IPS-20b (cell line): ENCODE data around the gene RAF1.

Source experiments
- H3K27ac ChIP-seq: one replicate; pipeline ENCODE4 v1.5.1; 2013; ENCODE audit warnings: low read length
- H3K27me3 ChIP-seq: 2 replicates; pipeline ENCODE4 v1.6.1; 2013; ENCODE audit warnings: mild to moderate bottlenecking, low read length, inconsistent platforms; ENCODE audit not compliant: insufficient read depth
- H3K36me3 ChIP-seq: 2 replicates; pipeline ENCODE4 v1.6.1; 2013; ENCODE audit warnings: low read depth, mild to moderate bottlenecking, inconsistent platforms, low read length, moderate library complexity; ENCODE audit not compliant: insufficient read depth
- H3K4me1 ChIP-seq: 2 replicates; pipeline ENCODE4 v1.6.1; 2013; ENCODE audit warnings: mild to moderate bottlenecking, control low read depth, inconsistent platforms, low read length, moderate library complexity; ENCODE audit not compliant: insufficient read depth
- H3K4me3 ChIP-seq: 2 replicates; pipeline ENCODE4 v1.5.1; 2013; ENCODE audit warnings: mild to moderate bottlenecking, low read length, inconsistent platforms
- H3K9ac ChIP-seq: 2 replicates; pipeline ENCODE4 v1.6.1; 2013; ENCODE audit warnings: low read depth, mild to moderate bottlenecking, inconsistent platforms, low read length, moderate library complexity
- H3K9me3 ChIP-seq: 2 replicates; pipeline ENCODE4 v1.6.1; 2013; ENCODE audit warnings: mild to moderate bottlenecking, low read depth, low read length, inconsistent platforms; ENCODE audit not compliant: insufficient read depth

Gene RAF1

DNA sequence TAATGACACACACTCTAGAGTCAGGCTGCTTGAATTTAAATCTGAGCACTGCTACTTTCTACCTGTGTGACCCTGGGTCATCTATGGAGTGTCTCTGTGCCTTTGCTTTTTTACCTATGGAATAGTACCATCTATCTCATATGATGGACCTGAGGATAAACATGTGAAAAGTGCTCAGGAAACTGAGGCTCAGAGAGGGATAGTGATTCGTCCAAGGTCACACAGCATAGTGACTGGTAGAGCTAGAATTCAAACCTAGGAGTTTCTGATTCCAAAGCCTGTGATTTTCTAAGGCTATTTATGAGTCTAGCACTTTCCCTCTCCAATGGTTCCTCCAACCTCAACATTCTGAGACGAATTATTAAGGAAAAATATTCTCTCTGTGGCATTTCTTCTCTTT, 32.0 kb upstream of the RAF1 start:
- Histone ChIP-seq H3K36me3 (no peaks in the 10 kb centered on the region), H3K27ac (no peak overlapping the region), H3K27me3 (no peaks in the 10 kb centered on the region), H3K9me3 (no peaks in the 10 kb centered on the region), H3K4me1 (no peaks in the 10 kb centered on the region), H3K4me3 (no peak overlapping the region), H3K9ac (no peak overlapping the region)

GRCh38 chr3:12695112-12695511, 31.2 kb upstream of the RAF1 start:
- no peak overlapping the region for H3K27ac ChIP-seq

DNA sequence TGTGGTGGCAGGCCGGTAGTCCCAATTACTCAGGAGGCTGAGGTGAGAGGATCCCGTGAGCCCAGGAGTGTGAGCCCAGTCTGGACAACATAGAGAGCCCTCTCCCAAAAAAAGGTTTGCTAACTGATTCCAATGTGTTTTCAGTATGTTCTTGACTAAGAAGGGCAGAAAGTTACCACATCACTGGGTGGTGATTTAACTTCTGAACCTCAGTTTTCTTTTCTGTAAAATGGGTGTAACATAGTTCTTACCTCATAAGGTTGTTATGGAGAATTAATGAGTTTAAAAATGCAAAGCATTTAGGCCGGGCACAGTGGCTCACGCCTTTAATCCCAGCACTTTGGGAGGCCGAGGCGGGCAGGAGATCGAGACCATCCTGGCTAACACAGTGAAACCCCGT, 28.5 kb upstream of the RAF1 start:
- Histone ChIP-seq H3K27ac (no peak overlapping the region), H3K4me3 (no peak overlapping the region), H3K9ac (no peak overlapping the region), H3K36me3 (no peaks in the 10 kb centered on the region), H3K27me3 (no peaks in the 10 kb centered on the region), H3K4me1 (no peaks in the 10 kb centered on the region), H3K9me3 (no peaks in the 10 kb centered on the region)

More at GRCh38 chr3:12695112-12695511, 31.2 kb upstream of the RAF1 start:
- H3K9me3 ChIP-seq, result no peaks in the 10 kb centered on the region
- H3K4me1 ChIP-seq, result no peaks in the 10 kb centered on the region
- no peak overlapping the region for H3K4me3 ChIP-seq
- H3K27me3 ChIP-seq, result no peaks in the 10 kb centered on the region
- H3K36me3 ChIP-seq, result no peaks in the 10 kb centered on the region
- no peak overlapping the region for H3K9ac ChIP-seq

DNA sequence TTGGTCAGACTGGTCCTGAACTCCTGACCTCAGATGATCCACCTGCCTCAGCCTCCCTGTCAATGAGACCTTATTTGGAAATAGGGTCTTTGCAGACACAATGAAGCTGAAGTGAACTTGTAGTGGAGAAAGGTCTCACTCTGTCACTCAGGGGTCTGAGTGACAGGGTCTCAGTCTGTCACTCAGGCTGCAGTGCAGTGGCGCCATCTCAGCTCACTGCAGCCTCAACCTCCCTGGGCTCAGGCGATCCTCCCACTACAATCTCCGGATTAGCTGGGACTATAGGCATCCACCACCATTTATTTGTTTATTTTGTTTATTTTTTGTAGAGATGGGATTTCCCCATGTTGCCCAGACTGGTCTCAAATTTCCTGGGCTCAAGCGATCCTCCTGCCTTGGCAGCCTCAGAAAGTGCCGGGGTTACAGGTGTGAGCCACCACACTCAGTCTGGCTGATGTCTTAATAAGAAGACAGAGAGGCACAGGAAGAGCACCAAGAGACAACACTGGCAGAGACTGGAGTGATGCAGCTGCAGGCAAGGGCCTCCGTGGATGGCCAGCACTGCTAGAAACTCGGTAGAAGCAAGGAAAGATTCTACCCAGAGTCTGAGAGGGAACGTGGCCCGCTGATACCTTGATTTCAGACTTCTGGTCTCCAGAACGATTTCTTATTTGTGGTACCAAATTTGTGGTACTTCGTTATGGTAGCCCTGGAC, 26.2 kb upstream of the RAF1 start:
- no peak overlapping the region for H3K9ac ChIP-seq
- H3K27me3 ChIP-seq, result no peaks in the 10 kb centered on the region
- H3K4me1 ChIP-seq, result no peaks in the 10 kb centered on the region
- no peak overlapping the region for H3K27ac ChIP-seq
- H3K36me3 ChIP-seq, result no peaks in the 10 kb centered on the region
- no peak overlapping the region for H3K4me3 ChIP-seq
- no peaks in the 10 kb centered on the region for H3K9me3 ChIP-seq

DNA sequence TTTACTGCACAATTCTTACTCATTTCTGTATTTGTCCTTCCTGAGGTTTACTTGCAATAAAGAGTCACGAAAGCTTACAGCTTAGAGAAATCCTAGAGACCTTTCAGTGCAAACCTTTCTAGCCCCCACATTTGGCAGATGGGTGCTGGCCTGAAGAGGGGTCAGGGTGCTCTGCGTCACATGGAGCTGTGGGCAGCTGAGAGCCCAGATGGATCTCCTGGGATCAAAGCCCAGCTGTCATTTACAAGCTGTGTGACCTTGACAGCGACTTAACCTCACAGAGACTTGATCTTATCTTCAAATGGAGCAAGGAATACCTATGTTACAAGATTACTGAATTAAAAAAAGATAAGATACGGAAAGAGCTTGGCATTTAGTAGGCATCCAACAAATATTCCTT, 24.0 kb upstream of the RAF1 start:
- no peak overlapping the region for H3K27ac ChIP-seq
- H3K9ac ChIP-seq, result no peak overlapping the region
- H3K4me3 ChIP-seq, result no peak overlapping the region
- H3K4me1 ChIP-seq, result no peaks in the 10 kb centered on the region
- H3K36me3 ChIP-seq, result no peaks in the 10 kb centered on the region
- no peaks in the 10 kb centered on the region for H3K9me3 ChIP-seq
- no peaks in the 10 kb centered on the region for H3K27me3 ChIP-seq

- no peak overlapping the region for H3K27ac ChIP-seq
- H3K4me1 ChIP-seq, result no peaks in the 10 kb centered on the region
- no peaks in the 10 kb centered on the region for H3K27me3 ChIP-seq
- H3K36me3 ChIP-seq, result no peaks in the 10 kb centered on the region
- no peaks in the 10 kb centered on the region for H3K9me3 ChIP-seq
- no peak overlapping the region for H3K4me3 ChIP-seq
- no peak overlapping the region for H3K9ac ChIP-seq
Observed at GRCh38 chr3:12686096-12686495, 22.2 kb upstream of the RAF1 start.

GRCh38 chr3:12681943-12682390, 18.1 kb upstream of the RAF1 start:
- peaks cover 5% of the 10 kb centered on the region; the same call in 1 of the 2 replicates for H3K4me1 ChIP-seq
- no peaks in the 10 kb centered on the region for H3K9me3 ChIP-seq

GRCh38 chr3:12681089-12681942, 17.4 kb upstream of the RAF1 start:
- H3K27me3 ChIP-seq, result no peaks in the 10 kb centered on the region
- no peaks in the 10 kb centered on the region for H3K9me3 ChIP-seq
- no peak overlapping the region for H3K4me3 ChIP-seq
- H3K9ac ChIP-seq, result no peak overlapping the region
- peaks cover 5% of the 10 kb centered on the region; the same call in 1 of the 2 replicates for H3K4me1 ChIP-seq
- H3K27ac ChIP-seq, result no peak overlapping the region
- no peaks in the 10 kb centered on the region for H3K36me3 ChIP-seq

More at GRCh38 chr3:12681943-12682390, 18.1 kb upstream of the RAF1 start:
- Histone ChIP-seq H3K36me3 (no peaks in the 10 kb centered on the region), H3K27ac (no peak overlapping the region), H3K9ac (no peak overlapping the region), H3K27me3 (no peaks in the 10 kb centered on the region), H3K4me3 (no peak overlapping the region)

DNA sequence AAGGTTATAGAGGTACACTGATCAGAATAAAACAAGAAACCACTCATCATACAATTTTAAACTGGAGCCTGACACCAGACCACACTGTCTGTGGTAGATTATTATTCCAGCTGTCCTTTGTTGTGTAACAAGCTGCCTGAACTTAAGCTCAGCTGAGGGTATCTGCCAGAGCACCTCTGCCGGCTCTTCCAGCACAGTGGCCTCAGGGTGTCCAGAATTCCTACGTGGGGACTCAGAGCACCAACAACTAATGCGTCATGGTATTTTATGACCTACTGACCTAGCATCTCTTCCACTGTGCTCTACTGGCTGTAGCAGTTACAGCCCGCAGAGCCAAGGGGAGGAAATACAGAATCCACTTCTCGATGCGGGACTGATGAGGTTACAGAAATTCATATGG, 15.6 kb upstream of the RAF1 start:
- H3K27me3 ChIP-seq, result no peaks in the 10 kb centered on the region
- H3K9me3 ChIP-seq, result no peaks in the 10 kb centered on the region
- H3K9ac ChIP-seq, result no peak overlapping the region
- H3K4me1 ChIP-seq, result peaks cover 5% of the 10 kb centered on the region
- H3K4me3 ChIP-seq, result no peak overlapping the region
- no peaks in the 10 kb centered on the region for H3K36me3 ChIP-seq
- H3K27ac ChIP-seq, result no peak overlapping the region

GRCh38 chr3:12677616-12678015, 13.7 kb upstream of the RAF1 start:
- H3K4me3 ChIP-seq, result no peak overlapping the region
- H3K27ac ChIP-seq, result no peak overlapping the region
- no peaks in the 10 kb centered on the region for H3K27me3 ChIP-seq
- no peak overlapping the region for H3K9ac ChIP-seq
- no peaks in the 10 kb centered on the region for H3K9me3 ChIP-seq
- H3K4me1 ChIP-seq, result peaks cover 10% of the 10 kb centered on the region
- no peaks in the 10 kb centered on the region for H3K36me3 ChIP-seq

DNA sequence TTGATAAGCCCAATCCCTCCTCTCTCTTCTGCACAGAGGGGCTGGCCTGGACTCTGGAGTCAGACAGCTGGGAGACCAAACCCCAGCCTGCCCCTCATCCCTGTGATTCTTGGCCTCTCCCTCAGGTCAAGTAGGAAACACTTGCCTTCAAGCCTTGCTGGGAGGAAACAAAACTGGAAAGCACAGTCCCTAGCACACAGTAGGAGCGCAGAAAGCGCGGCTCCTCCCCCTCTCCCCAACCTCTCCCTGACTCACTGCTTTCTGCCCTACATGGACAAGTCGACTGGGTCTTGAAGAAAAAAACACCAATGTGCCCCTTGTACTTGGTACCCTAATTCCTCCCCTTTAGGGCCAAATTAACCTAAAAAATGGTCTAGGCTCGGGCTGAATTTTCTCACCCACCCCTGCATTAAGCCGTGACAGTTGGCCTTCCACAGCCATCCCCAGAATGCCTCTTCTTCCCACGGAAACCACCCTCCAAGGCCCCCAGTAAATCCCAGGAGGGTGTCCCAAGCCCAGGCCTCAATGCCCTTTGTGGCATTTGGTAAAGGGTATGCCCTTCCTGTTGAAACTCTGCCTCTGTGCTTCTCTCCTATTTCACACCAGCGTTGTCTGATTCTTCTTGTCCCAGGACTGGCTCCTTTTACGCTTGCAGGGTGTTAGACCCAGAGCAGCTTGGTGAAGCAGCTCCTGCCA, 11.3 kb upstream of the RAF1 start:
- Histone ChIP-seq H3K27ac (no peak overlapping the region), H3K4me3 (no peak overlapping the region), H3K36me3 (no peaks in the 10 kb centered on the region), H3K27me3 (no peaks in the 10 kb centered on the region), H3K9ac (peak overlapping the region; percentile 25; the same call in 1 of the 2 replicates), H3K9me3 (no peaks in the 10 kb centered on the region), H3K4me1 (peaks cover 22% of the 10 kb centered on the region)
